PC-9 (cell line): ENCODE measurements around the gene TSC22D2.

Experiments
- EZH2 ChIP-seq: fragments of 200-600 bp; sonication (generic); IDR thresholded peaks from 2 replicates; pipeline ENCODE4 v1.8.0; 2017; ENCODE audit warnings: antibody characterized with exemption, low read depth
- TF ChIP-seq, protein P1 (sequence below): fragments of 200-600 bp; sonication (generic); conservative IDR thresholded peaks from 2 replicates; pipeline ENCODE4 v1.6.1; 2017; ENCODE audit warnings: mixed run types, antibody characterized with exemption, mild to moderate bottlenecking, moderate library complexity

DNA sequence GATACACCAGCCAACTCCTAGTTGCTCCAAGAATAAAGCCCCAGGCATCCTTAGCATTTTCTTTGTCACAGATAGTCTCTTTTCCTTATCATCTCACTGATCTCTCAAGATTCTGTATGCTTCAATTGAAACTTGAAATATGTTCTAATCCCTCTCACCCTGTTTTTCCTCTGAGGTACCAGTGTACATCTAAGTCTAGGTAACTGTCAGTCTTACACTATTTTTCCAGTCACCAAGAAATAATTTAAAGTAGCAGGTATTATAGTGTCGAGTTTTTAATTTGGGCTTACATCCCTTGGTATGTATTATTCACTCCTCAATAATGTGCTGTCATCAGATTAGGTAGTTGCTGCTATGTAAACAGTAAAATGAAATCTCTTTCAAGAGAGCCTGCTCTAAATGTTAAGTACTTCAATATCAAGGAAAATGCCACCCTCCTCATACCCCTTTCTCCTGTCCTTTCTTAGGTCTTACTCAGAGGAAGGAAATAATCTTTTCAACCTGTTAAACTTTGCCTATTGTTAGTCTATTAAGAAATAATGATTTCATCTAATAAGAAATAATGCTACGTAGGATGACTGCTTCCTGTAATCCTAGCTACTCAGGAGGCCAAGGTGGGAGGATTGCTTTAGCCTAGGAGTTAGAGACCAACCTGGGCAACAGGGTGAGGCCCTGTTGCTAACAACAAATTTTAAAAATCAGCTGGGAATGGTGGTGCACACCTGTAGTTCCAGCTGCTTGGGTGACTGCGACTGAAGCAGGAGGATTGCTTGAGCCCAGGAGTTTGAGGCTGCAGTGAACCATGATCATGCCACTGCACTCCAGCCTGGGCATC, 39.8 kb downstream of the TSC22D2 start:
- TF ChIP-seq, protein P1, sequence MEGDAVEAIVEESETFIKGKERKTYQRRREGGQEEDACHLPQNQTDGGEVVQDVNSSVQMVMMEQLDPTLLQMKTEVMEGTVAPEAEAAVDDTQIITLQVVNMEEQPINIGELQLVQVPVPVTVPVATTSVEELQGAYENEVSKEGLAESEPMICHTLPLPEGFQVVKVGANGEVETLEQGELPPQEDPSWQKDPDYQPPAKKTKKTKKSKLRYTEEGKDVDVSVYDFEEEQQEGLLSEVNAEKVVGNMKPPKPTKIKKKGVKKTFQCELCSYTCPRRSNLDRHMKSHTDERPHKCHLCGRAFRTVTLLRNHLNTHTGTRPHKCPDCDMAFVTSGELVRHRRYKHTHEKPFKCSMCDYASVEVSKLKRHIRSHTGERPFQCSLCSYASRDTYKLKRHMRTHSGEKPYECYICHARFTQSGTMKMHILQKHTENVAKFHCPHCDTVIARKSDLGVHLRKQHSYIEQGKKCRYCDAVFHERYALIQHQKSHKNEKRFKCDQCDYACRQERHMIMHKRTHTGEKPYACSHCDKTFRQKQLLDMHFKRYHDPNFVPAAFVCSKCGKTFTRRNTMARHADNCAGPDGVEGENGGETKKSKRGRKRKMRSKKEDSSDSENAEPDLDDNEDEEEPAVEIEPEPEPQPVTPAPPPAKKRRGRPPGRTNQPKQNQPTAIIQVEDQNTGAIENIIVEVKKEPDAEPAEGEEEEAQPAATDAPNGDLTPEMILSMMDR: no peak
- TF ChIP-seq EZH2: no peak
